ENCODE measurements around the gene SPO11. TPM values are rescaled to one million over a fixed set of nuclear protein-coding genes. Genes with fewer than 3 reads are reported as not detected.

The SPO11 gene
- total and polyA plus RNA-seq, 9 of the 15 experiments (the other 6 are each of a cell fraction or from before 2014, with no cell fraction given), result not detected

- no peak overlapping the region for H3K27ac ChIP-seq (ENCODE audit: extremely low read depth, low read depth, low read length)
- no peak overlapping the region for H3K4me3 ChIP-seq
- H3K9me1 ChIP-seq (ENCODE audit: control insufficient read depth, insufficient read depth, low read length), result no peaks in the 10 kb centered on the region
- ChIA-PET CTCF (ENCODE audit: low intra/inter-chr PET ratio) (no interaction called here), POLR2A (interaction anchor here (1.0 kb wide), 1 partner anchor 13 kb away, joined by 3 read pairs; no protein-coding TSS in a partner anchor)
- H3K79me2 ChIP-seq (ENCODE audit: control insufficient read depth, insufficient read depth, low read length), result no peaks in the 10 kb centered on the region
- H4K20me1 ChIP-seq (replicated peaks; ENCODE audit: control insufficient read depth, insufficient read depth, low read length), result no peaks in the 10 kb centered on the region; the same call in 1 of the 2 replicates
- H3K9ac ChIP-seq (ENCODE audit: insufficient read depth in 1 of 2, low read depth in 2 of 2, low read length in 2 of 2), result no peak overlapping the region
- ATAC-seq (no peak), FAIRE-seq (no peak), DNase-seq (ENCODE audit: extremely low read depth in 1 of 4, low spot score in 3 of 4) (no peak)
- no peaks in the 10 kb centered on the region for H3K9me3 ChIP-seq (replicated peaks; ENCODE audit: control insufficient read depth, insufficient read depth, low read depth, low read length)
- 0% methylated on average over 9 of the region's 9 CpGs for WGBS (ENCODE audit: insufficient coverage, low coverage, missing lambda C conversion rate)
- H3K36me3 ChIP-seq (ENCODE audit: control insufficient read depth, insufficient read depth, low read length), result no peaks in the 10 kb centered on the region
- no peak overlapping the region for H3K4me2 ChIP-seq (ENCODE audit: insufficient read depth, low read length)
- TF ChIP-seq ZBTB1 (CRISPR knock-in tag; IDR thresholded peaks at IDR 0.05; ENCODE audit: borderline replicate concordance, low read depth) (no peak), HMG20B (CRISPR knock-in tag; IDR thresholded peaks at IDR 0.05) (no peak), HDAC6 (IDR thresholded peaks at IDR 0.05; ENCODE audit: low read depth, low read length) (no peak), ZFP91 (CRISPR knock-in tag; IDR thresholded peaks at IDR 0.05) (no peak), ZNF655 (CRISPR knock-in tag; IDR thresholded peaks at IDR 0.05) (no peak), TFAM (CRISPR knock-in tag; conservative IDR thresholded peaks at IDR 0.05) (no peak), ARID3A (IDR thresholded peaks at IDR 0.05; ENCODE audit: borderline replicate concordance, low read depth, low read length) (no peak), HNRNPH1 (optimal IDR thresholded peaks at IDR 0.05; ENCODE audit: low read depth, low read length) (no peak), ZBTB34 (CRISPR knock-in tag; IDR thresholded peaks at IDR 0.05) (no peak), RBM14 (IDR thresholded peaks at IDR 0.05; ENCODE audit: borderline replicate concordance, insufficient read depth, low read depth, low read length) (no peak), RB1 (IDR thresholded peaks at IDR 0.05; ENCODE audit: low read depth) (no peak)
- intact Hi-C loops (cut with micrococcal nuclease), result no loop called here
- peaks cover 20 to 53% of the 10 kb centered on the region in 2 experiments for H3K27me3 ChIP-seq (ENCODE audit: control insufficient read depth in 2 of 2, insufficient read depth in 2 of 2, low read length in 2 of 2)
- no TSS peak for BruUV-seq (replicated peaks)
- H2AFZ ChIP-seq (ENCODE audit: low read depth, low read length), result no peak overlapping the region
- in situ Hi-C loops (cut with MboI), result no loop called here
- H3K4me1 ChIP-seq (replicated peaks in 1 of 2; ENCODE audit: control insufficient read depth in 2 of 2, insufficient read depth in 2 of 2, low read length in 2 of 2), result no peaks in the 10 kb centered on the region
Measured at GRCh38 chr20:57309544-57310115, 20.0 kb upstream of the SPO11 start.
